Mesendoderm (in vitro differentiated cells): ENCODE measurements around the gene TSPAN12.

Experiments
- DNase-seq: peaks from one replicate; pipeline ENCODE4 v3.0.0; 2013
- H2AK5ac ChIP-seq: 2 replicates; pipeline ENCODE4 v1.6.1; 2013; ENCODE audit warnings: low read length, inconsistent platforms
- H2BK120ac ChIP-seq: 2 replicates; pipeline ENCODE4 v1.6.1; 2013; ENCODE audit warnings: low read depth, mild to moderate bottlenecking, low read length, moderate library complexity, mixed read lengths
- H2BK15ac ChIP-seq: replicated peaks from 2 replicates; pipeline ENCODE4 v1.6.1; 2013; ENCODE audit warnings: low read depth, mild to moderate bottlenecking, moderate library complexity
- H2BK5ac ChIP-seq: 2 replicates; pipeline ENCODE4 v1.6.1; 2013; ENCODE audit warnings: low read length, inconsistent platforms
- H3K18ac ChIP-seq: 2 replicates; pipeline ENCODE4 v1.6.1; 2013; ENCODE audit warnings: mild to moderate bottlenecking, low read length, mixed read lengths
- H3K23ac ChIP-seq: one replicate; pipeline ENCODE4 v1.6.1; 2013; ENCODE audit warnings: low read length
- H3K27ac ChIP-seq: 2 replicates; pipeline ENCODE4 v1.5.1; 2013; ENCODE audit warnings: low read depth, mild to moderate bottlenecking, inconsistent platforms, low read length, moderate library complexity
- H3K27me3 ChIP-seq: 2 replicates; pipeline ENCODE4 v1.6.1; 2013; ENCODE audit warnings: low read length, control low read depth, mild to moderate bottlenecking, inconsistent platforms; ENCODE audit not compliant: insufficient read depth, poor library complexity
- H3K36me3 ChIP-seq: 2 replicates; pipeline ENCODE4 v1.6.1; 2013; ENCODE audit warnings: low read length, inconsistent platforms; ENCODE audit not compliant: control insufficient read depth, insufficient read depth
- H3K4ac ChIP-seq: one replicate; pipeline ENCODE4 v1.6.1; 2013; ENCODE audit warnings: low read depth, mild to moderate bottlenecking, low read length, moderate library complexity
- H3K4me1 ChIP-seq: 2 replicates; pipeline ENCODE4 v1.6.1; 2013; ENCODE audit warnings: low read depth, low read length, inconsistent platforms; ENCODE audit not compliant: control insufficient read depth
- H3K4me2 ChIP-seq: 2 replicates; pipeline ENCODE4 v1.6.1; 2013; ENCODE audit warnings: low read length
- H3K4me3 ChIP-seq: 2 replicates; pipeline ENCODE4 v1.5.1; 2013; ENCODE audit warnings: mild to moderate bottlenecking, low read length
- H3K56ac ChIP-seq: one replicate; pipeline ENCODE4 v1.6.1; 2013; ENCODE audit warnings: low read length
- H3K79me1 ChIP-seq: 2 replicates; pipeline ENCODE4 v1.6.1; 2013; ENCODE audit warnings: low read length, inconsistent platforms
- H3K79me2 ChIP-seq: 2 replicates; pipeline ENCODE4 v1.6.1; 2013; ENCODE audit warnings: mild to moderate bottlenecking, low read length; ENCODE audit not compliant: control insufficient read depth, insufficient read depth
- H3K9ac ChIP-seq: 2 replicates; pipeline ENCODE4 v1.6.1; 2013; ENCODE audit warnings: low read length, inconsistent platforms
- H4K5ac ChIP-seq: one replicate; pipeline ENCODE4 v1.6.1; 2013; ENCODE audit warnings: low read length
- H4K8ac ChIP-seq: one replicate; pipeline ENCODE4 v1.6.1; 2013; ENCODE audit warnings: low read depth, mild to moderate bottlenecking, control low read depth, low read length, moderate library complexity
- WGBS: extraction: QIAGEN DNeasy Blood & Tissue Kit; methylation state at CpG from one replicate; pipeline ENCODE4 v1.1.7; 2013; ENCODE audit warnings: low lambda C conversion rate, missing lambda C conversion rate; ENCODE audit not compliant: insufficient coverage; ENCODE audit errors: extremely low coverage; 5-methylcytosine and 5-hydroxymethylcytosine counted together

TSPAN12 gene

GRCh38 chr7:120738816-120739215, 119.1 kb downstream of the TSPAN12 start:
- H4K5ac ChIP-seq: no peak overlapping the region
- no peaks in the 10 kb centered on the region for H3K27me3 ChIP-seq
- no peak overlapping the region for H2BK5ac ChIP-seq
- H3K9ac ChIP-seq: no peak overlapping the region
- H2AK5ac ChIP-seq: no peak overlapping the region
- H3K56ac ChIP-seq: no peak overlapping the region
- no peak overlapping the region for H3K23ac ChIP-seq
- H3K79me1 ChIP-seq: no peaks in the 10 kb centered on the region
- H3K4me2 ChIP-seq: no peak overlapping the region
- H3K4ac ChIP-seq: no peak overlapping the region
- H3K4me1 ChIP-seq: no peaks in the 10 kb centered on the region
- DNase-seq: peak; percentile 28
- H3K36me3 ChIP-seq: no peaks in the 10 kb centered on the region
- H3K4me3 ChIP-seq: no peak overlapping the region
- no peak overlapping the region for H2BK120ac ChIP-seq
- H2BK15ac ChIP-seq: no peak overlapping the region
- no CpG with 5 or more reads among the region's 3 CpGs for WGBS
- H3K18ac ChIP-seq: no peak overlapping the region
- H3K27ac ChIP-seq: no peak overlapping the region
- no peaks in the 10 kb centered on the region for H3K79me2 ChIP-seq
- H4K8ac ChIP-seq: no peak overlapping the region
